ENCODE measurements around the gene SH3BP4. TPM values are rescaled to one million over a fixed set of nuclear protein-coding genes. Genes with fewer than 3 reads are reported as not detected.

The SH3BP4 gene
- total RNA-seq, 1 donor from 2014 or later = 36.7 TPM

DNA sequence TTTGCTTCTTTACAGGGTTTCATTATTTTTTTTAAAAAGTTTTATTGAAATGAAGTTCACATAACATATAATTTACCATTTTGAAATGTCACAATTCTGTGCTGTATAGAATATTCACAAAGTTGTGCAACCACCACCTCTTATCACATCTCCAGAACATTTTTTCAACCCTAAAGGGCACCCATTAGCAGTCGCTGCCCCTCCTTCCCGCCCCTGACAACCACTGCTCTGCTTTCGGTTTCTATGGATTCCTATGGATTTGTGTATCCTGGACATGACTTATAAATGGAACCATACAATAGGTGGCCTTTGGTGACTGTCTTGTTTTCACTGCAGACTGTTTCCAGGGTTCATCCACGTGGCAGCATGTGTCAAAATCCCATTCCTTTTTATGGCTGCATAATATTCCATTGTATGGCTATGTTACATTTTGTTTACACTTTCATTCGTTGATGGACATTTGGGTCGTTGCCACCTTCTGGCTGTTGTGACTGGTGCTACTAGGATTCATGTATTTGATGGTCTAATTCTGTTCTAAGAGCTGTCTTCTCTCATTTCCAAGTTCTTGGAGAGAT, 52.6 kb downstream of the SH3BP4 start:
- Histone ChIP-seq H3K4me1 (peaks cover 0 to 10% of the 10 kb centered on the region in 2 donors), H3K27ac (no peak overlapping the region), H3K36me3 (no peaks in the 10 kb centered on the region), H3K4me3 (no peak overlapping the region), H3K27me3 (no peaks in the 10 kb centered on the region), H3K9me3 (no peaks in the 10 kb centered on the region)
- TF ChIP-seq, protein P1, sequence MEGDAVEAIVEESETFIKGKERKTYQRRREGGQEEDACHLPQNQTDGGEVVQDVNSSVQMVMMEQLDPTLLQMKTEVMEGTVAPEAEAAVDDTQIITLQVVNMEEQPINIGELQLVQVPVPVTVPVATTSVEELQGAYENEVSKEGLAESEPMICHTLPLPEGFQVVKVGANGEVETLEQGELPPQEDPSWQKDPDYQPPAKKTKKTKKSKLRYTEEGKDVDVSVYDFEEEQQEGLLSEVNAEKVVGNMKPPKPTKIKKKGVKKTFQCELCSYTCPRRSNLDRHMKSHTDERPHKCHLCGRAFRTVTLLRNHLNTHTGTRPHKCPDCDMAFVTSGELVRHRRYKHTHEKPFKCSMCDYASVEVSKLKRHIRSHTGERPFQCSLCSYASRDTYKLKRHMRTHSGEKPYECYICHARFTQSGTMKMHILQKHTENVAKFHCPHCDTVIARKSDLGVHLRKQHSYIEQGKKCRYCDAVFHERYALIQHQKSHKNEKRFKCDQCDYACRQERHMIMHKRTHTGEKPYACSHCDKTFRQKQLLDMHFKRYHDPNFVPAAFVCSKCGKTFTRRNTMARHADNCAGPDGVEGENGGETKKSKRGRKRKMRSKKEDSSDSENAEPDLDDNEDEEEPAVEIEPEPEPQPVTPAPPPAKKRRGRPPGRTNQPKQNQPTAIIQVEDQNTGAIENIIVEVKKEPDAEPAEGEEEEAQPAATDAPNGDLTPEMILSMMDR (IDR thresholded peaks at IDR 0.05) = no peak
- no peak for DNase-seq (ENCODE audit: low spot score in 2 of 2)
- intact Hi-C loops (cut with DNase I) = no loop called here

DNA sequence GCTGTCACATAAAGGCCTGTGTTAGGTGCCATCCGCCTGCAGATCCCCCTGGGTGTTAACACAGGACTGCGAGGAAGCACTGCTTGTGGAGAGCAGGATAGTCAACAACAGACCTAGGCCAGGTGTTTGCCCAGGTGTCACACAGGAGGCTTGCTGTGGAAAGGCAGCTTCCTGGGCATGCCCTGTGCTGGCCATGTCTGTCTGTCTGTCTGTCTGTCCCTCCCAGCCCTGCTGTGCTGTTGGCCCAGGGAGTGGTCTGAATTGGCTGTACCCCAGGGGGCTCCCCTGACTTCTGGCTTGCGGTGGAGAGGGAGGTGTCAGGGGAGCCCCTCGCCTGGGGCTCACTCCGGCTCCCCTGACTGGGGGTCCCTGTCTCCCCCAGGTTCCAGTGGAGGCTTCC, 53.2 kb downstream of the SH3BP4 start:
- intact Hi-C loops (cut with DNase I) = no loop called here
- Histone ChIP-seq H3K36me3 (no peaks in the 10 kb centered on the region), H3K9me3 (no peaks in the 10 kb centered on the region), H3K4me3 (no peak overlapping the region), H3K27ac (no peak overlapping the region), H3K4me1 (peaks cover 0 to 10% of the 10 kb centered on the region in 2 donors), H3K27me3 (no peaks in the 10 kb centered on the region)
- no peak for DNase-seq (ENCODE audit: low spot score in 2 of 2)
- TF ChIP-seq, protein P1 (IDR thresholded peaks at IDR 0.05) = no peak

DNA sequence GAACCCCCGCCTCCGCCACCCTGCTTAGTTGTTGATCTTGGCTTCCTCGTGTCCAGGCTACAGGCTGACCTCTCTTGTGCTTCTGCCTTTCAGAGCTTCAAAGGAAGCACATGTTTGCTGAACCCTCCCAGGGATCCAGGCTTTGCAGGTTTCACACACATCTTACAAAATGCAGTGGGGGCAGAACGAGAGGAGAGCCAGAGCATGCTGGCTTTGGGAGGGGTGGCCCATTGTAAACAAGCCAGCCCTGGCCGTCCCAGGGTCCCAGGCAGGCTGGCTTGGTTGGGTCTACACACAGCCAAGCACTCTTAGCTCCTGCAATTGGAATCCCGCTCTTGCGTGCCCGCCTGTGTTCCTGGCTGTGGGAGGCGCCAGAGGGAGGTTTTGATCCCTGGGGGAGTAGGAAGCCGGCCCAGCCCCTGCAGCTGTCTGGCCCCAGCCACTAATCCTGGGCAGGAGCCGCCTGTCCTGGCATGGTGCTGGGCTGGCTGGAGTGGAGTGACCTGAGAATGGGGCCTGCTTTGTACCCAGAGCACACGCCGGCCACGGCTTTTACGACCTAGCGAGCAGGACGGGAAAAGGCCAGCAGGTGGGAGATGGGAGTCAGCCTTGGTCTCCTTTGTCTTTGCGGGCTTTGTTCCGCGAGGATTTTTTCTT, 53.9 kb downstream of the SH3BP4 start:
- DNase-seq (ENCODE audit: low spot score in 2 of 2) = peak in 1 of 2 donors; percentile 18
- Histone ChIP-seq H3K27me3 (no peaks in the 10 kb centered on the region), H3K9me3 (no peaks in the 10 kb centered on the region), H3K27ac (peak overlapping the region in 1 of 2 donors; percentile 10), H3K36me3 (no peaks in the 10 kb centered on the region), H3K4me1 (peaks cover 0 to 10% of the 10 kb centered on the region in 2 donors), H3K4me3 (no peak overlapping the region)
- intact Hi-C loops (cut with DNase I) = no loop called here
- TF ChIP-seq, protein P1 (IDR thresholded peaks at IDR 0.05) = peak in 2 of 3 experiments; percentile 8 to 28

DNA sequence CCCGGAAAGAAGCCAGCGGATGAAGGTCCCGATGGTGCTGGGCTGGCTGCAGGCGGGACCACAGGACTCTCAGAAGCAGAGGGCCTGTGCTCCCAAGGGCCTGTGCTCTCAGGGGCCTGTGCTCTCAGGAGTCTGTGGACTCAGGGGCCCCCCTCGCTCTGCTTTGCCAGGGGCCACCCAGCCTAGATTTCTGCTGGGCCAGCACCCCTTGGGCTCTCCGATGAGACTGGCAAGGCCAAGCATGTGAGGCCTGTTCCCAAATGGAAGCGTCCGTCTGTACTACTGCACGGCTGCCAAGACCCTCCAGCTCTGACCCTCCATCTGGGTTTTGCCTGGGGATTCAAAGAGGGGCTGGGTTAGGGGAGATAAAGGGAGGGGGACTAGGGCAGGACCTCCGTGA, 54.6 kb downstream of the SH3BP4 start:
- Histone ChIP-seq H3K4me3 (no peak overlapping the region), H3K27ac (no peak overlapping the region), H3K27me3 (no peaks in the 10 kb centered on the region), H3K4me1 (peaks cover 0 to 10% of the 10 kb centered on the region in 2 donors), H3K36me3 (no peaks in the 10 kb centered on the region), H3K9me3 (no peaks in the 10 kb centered on the region)
- TF ChIP-seq, protein P1 (IDR thresholded peaks at IDR 0.05) = no peak
- DNase-seq (ENCODE audit: low spot score in 2 of 2) = no peak
- intact Hi-C loops (cut with DNase I) = no loop called here

GRCh38 chr2:235006986-235007385, 55.2 kb downstream of the SH3BP4 start:
- Histone ChIP-seq H3K27me3 (no peaks in the 10 kb centered on the region), H3K4me3 (no peak overlapping the region), H3K27ac (no peak overlapping the region), H3K9me3 (no peaks in the 10 kb centered on the region), H3K4me1 (peaks cover 0 to 10% of the 10 kb centered on the region in 2 donors), H3K36me3 (no peaks in the 10 kb centered on the region)
- TF ChIP-seq, protein P1 (IDR thresholded peaks at IDR 0.05) = no peak
- intact Hi-C loops (cut with DNase I) = no loop called here
- DNase-seq (ENCODE audit: low spot score in 2 of 2) = no peak
